Vagina (tissue), 2 donors: Measurements from ENCODE around the gene ZNF436. TPM values are rescaled to one million over a fixed set of nuclear protein-coding genes. Genes with fewer than 3 reads are reported as not detected.

Source experiments
- DNase-seq, 2 donors: peaks; one replicate each; pipeline ENCODE4 v3.0.0-alpha.2; 2017; ENCODE audit errors: extremely low spot score in 2 of 2
- H3K27ac ChIP-seq: fragments of 200-600 bp; sonication (generic); one replicate; pipeline ENCODE4 v1.5.1; 2019
- H3K27me3 ChIP-seq: fragments of 200-600 bp; sonication (generic); one replicate; pipeline ENCODE4 v1.5.1; 2019
- H3K36me3 ChIP-seq, 2 donors: fragments of 200-600 bp; sonication (generic); one replicate each; pipeline ENCODE4 v1.5.1; 2017 to 2019
- H3K4me1 ChIP-seq: fragments of 200-600 bp; sonication (generic); one replicate; pipeline ENCODE4 v1.5.1; 2019
- H3K4me3 ChIP-seq, 2 donors: fragments of 200-600 bp; sonication (generic); 1 replicate in 1 of 2; 2 replicates in 1 of 2; pipeline ENCODE4 v1.5.1; 2016 to 2019
- H3K9me3 ChIP-seq: fragments of 200-600 bp; sonication (generic); one replicate; pipeline ENCODE4 v1.5.1; 2019
- CTCF ChIP-seq, 3 experiments: fragments of 450-650 bp in 2 of 3; fragments of 200-600 bp in 1 of 3; sonication (generic) in 1 of 3; IDR thresholded peaks; one replicate each; pipeline ENCODE4 v1.5.1; 2017 to 2019; ENCODE audit warnings: antibody characterized with exemption in 3 of 3, mild to moderate bottlenecking in 2 of 3, moderate library complexity in 2 of 3
- POLR2A ChIP-seq, 2 donors: fragments of 450-650 bp; IDR thresholded peaks; one replicate each; pipeline ENCODE4 v1.6.1; 2017; ENCODE audit warnings: antibody characterized with exemption in 2 of 2, mild to moderate bottlenecking in 2 of 2, moderate library complexity in 2 of 2
- POLR2AphosphoS5 ChIP-seq, 2 donors: sonication (generic); formaldehyde crosslinking; IDR thresholded peaks; one replicate each; pipeline ENCODE4 v1.9.0; 2017; ENCODE audit warnings: antibody characterized with exemption in 2 of 2, mild to moderate bottlenecking in 2 of 2, low read depth in 1 of 2; ENCODE audit not compliant: insufficient read depth in 1 of 2
- intact Hi-C: fragments of 100-400 bp; cut with DNase I; formaldehyde crosslinking; loops from one replicate; pipeline ENCODE4 v1.15.1; 2023
- total RNA-seq: library from RNA; depleted of rRNA; stranded (reverse); fragments of >200 nt; gene quantifications from one replicate; pipeline ENCODE4 v1.2.3, GENCODE V29; 2016

Gene ZNF436
- total RNA-seq, 1 donor from 2014 or later: 20.9 TPM

- Histone ChIP-seq H3K4me1 (peaks cover 36% of the 10 kb centered on the region), H3K9me3 (no peaks in the 10 kb centered on the region), H3K4me3 (no peak overlapping the region), H3K27ac (peak overlapping the region; percentile 64), H3K36me3 (peaks cover 0 to 4% of the 10 kb centered on the region in 2 donors), H3K27me3 (no peaks in the 10 kb centered on the region)
- intact Hi-C loops: no loop called here
- no peak for DNase-seq
- TF ChIP-seq POLR2AphosphoS5 (IDR thresholded peaks at IDR 0.05; ENCODE audit: insufficient read depth in 1 of 2, low read depth in 1 of 2): no peak
- TF ChIP-seq POLR2A (IDR thresholded peaks at IDR 0.05): no peak
- TF ChIP-seq CTCF (IDR thresholded peaks at IDR 0.05): no peak
Measured at GRCh38 chr1:23396380-23396779, 26.7 kb upstream of the ZNF436 start.

- Histone ChIP-seq H3K27ac (peak overlapping the region; percentile 64), H3K9me3 (no peaks in the 10 kb centered on the region), H3K27me3 (no peaks in the 10 kb centered on the region), H3K4me1 (peaks cover 36% of the 10 kb centered on the region), H3K4me3 (no peak overlapping the region), H3K36me3 (peaks cover 0 to 4% of the 10 kb centered on the region in 2 donors)
- no peak for DNase-seq
- TF ChIP-seq CTCF (IDR thresholded peaks at IDR 0.05): no peak
- no peak for TF ChIP-seq POLR2AphosphoS5 (IDR thresholded peaks at IDR 0.05; ENCODE audit: insufficient read depth in 1 of 2, low read depth in 1 of 2)
- no peak for TF ChIP-seq POLR2A (IDR thresholded peaks at IDR 0.05)
- intact Hi-C loops: no loop called here
Measured at GRCh38 chr1:23395849-23396248, 26.2 kb upstream of the ZNF436 start.

- Histone ChIP-seq H3K27ac (peak overlapping the region; percentile 64), H3K4me1 (peaks cover 32% of the 10 kb centered on the region), H3K4me3 (no peak overlapping the region), H3K27me3 (no peaks in the 10 kb centered on the region), H3K36me3 (peaks cover 0 to 4% of the 10 kb centered on the region in 2 donors), H3K9me3 (no peaks in the 10 kb centered on the region)
- TF ChIP-seq POLR2AphosphoS5 (IDR thresholded peaks at IDR 0.05; ENCODE audit: insufficient read depth in 1 of 2, low read depth in 1 of 2): no peak
- no peak for DNase-seq
- intact Hi-C loops: no loop called here
Measured at GRCh38 chr1:23395154-23395724, 25.6 kb upstream of the ZNF436 start.

- intact Hi-C loops: no loop called here
- Histone ChIP-seq H3K9me3 (no peaks in the 10 kb centered on the region), H3K36me3 (peaks cover 0 to 4% of the 10 kb centered on the region in 2 donors), H3K4me3 (no peak overlapping the region), H3K4me1 (peaks cover 32% of the 10 kb centered on the region), H3K27me3 (no peaks in the 10 kb centered on the region), H3K27ac (peak overlapping the region; percentile 64)
- peak in 1 of 2 donors; percentile 96 for DNase-seq
- peak; percentile 16 to 79 for TF ChIP-seq POLR2AphosphoS5 (IDR thresholded peaks at IDR 0.05; ENCODE audit: insufficient read depth in 1 of 2, low read depth in 1 of 2)
- no peak for TF ChIP-seq POLR2A (IDR thresholded peaks at IDR 0.05)
- TF ChIP-seq CTCF (IDR thresholded peaks at IDR 0.05): peak in 1 of 3 experiments; percentile 6
Measured at GRCh38 chr1:23394684-23395083, 25.0 kb upstream of the ZNF436 start.

GRCh38 chr1:23394181-23394580 is 24.5 kb upstream of the ZNF436 start:
- DNase-seq: no peak
- Histone ChIP-seq H3K36me3 (peaks cover 0 to 4% of the 10 kb centered on the region in 2 donors), H3K9me3 (no peaks in the 10 kb centered on the region), H3K4me1 (peaks cover 32% of the 10 kb centered on the region), H3K27me3 (no peaks in the 10 kb centered on the region), H3K4me3 (no peak overlapping the region), H3K27ac (peak overlapping the region; percentile 64)
- intact Hi-C loops: no loop called here
- TF ChIP-seq CTCF (IDR thresholded peaks at IDR 0.05) (no peak), POLR2AphosphoS5 (IDR thresholded peaks at IDR 0.05; ENCODE audit: insufficient read depth in 1 of 2, low read depth in 1 of 2) (no peak), POLR2A (IDR thresholded peaks at IDR 0.05) (no peak)
